Subcutaneous abdominal adipose tissue (tissue), 5 donors: ENCODE measurements around the gene KRTAP4-16.
"Not testable (repeated sequence)": the region's sequence is repeated elsewhere in the genome, so short reads cannot be mapped to it uniquely, and the experiment has no call there.

Experiments
- H3K27ac ChIP-seq: one replicate; pipeline ENCODE4 v1.7.0; 2013; ENCODE audit warnings: low read depth, mild to moderate bottlenecking, inconsistent platforms, low read length, moderate library complexity
- H3K27me3 ChIP-seq, 5 donors: one replicate each; pipeline ENCODE4 v1.7.0; 2013; ENCODE audit warnings: low read length in 5 of 5, inconsistent platforms in 1 of 5; ENCODE audit not compliant: control insufficient read depth in 5 of 5, insufficient read depth in 4 of 5
- H3K36me3 ChIP-seq, 5 donors: one replicate each; pipeline ENCODE4 v1.7.0; 2013; ENCODE audit warnings: low read length in 5 of 5; ENCODE audit not compliant: control insufficient read depth in 5 of 5, insufficient read depth in 5 of 5
- H3K4me1 ChIP-seq, 5 donors: one replicate each; pipeline ENCODE4 v1.7.0; 2013; ENCODE audit warnings: low read length in 5 of 5, mild to moderate bottlenecking in 3 of 5, moderate library complexity in 1 of 5; ENCODE audit not compliant: control insufficient read depth in 5 of 5, insufficient read depth in 5 of 5
- H3K4me3 ChIP-seq, 5 donors: one replicate each; pipeline ENCODE4 v1.7.0; 2013; ENCODE audit warnings: low read length in 5 of 5, low read depth in 1 of 5
- H3K9ac ChIP-seq, 5 donors: one replicate each; pipeline ENCODE4 v1.7.0; 2013; ENCODE audit warnings: low read length in 5 of 5, mild to moderate bottlenecking in 4 of 5, moderate library complexity in 3 of 5
- H3K9me3 ChIP-seq, 5 donors: one replicate each; pipeline ENCODE4 v1.7.0; 2013; ENCODE audit warnings: low read length in 5 of 5; ENCODE audit not compliant: control insufficient read depth in 5 of 5
- donor health status: healthy.
- donor health status: healthy.
- donor health status: healthy.
- donor health status: healthy.
- donor health status: healthy.

Gene KRTAP4-16

GRCh38 chr17:41140360-41141131 is 38.5 kb upstream of the KRTAP4-16 start, which contains the start of gene KRTAP4-6:
TSS of gene KRTAP4-6 (minus strand) at chr17:41140544. CDS start at chr17:41140487, 57 bp downstream.
- peaks cover 0 to 4% (median 0%) of the 10 kb centered on the region in 5 donors for H3K27me3 ChIP-seq
- peaks cover 3 to 21% (median 14%) of the 10 kb centered on the region in 5 donors for H3K9me3 ChIP-seq
- no peak within 1 kb of the TSS for H3K9ac ChIP-seq
- no peaks in the 10 kb centered on the region for H3K4me1 ChIP-seq
- no peaks in the 10 kb centered on the region for H3K36me3 ChIP-seq
- H3K27ac ChIP-seq: no peak within 1 kb of the TSS
- H3K4me3 ChIP-seq: no peak within 1 kb of the TSS

- not testable (repeated sequence) for H3K9ac ChIP-seq, H3K27ac ChIP-seq, H3K4me1 ChIP-seq, H3K36me3 ChIP-seq, H3K27me3 ChIP-seq, H3K4me3 ChIP-seq
- peaks cover 3 to 21% (median 14%) of the 10 kb centered on the region in 5 donors for H3K9me3 ChIP-seq
Measured at GRCh38 chr17:41139865-41140264, 37.9 kb upstream of the KRTAP4-16 start.

- H3K36me3 ChIP-seq: no peaks in the 10 kb centered on the region
- peaks cover 0 to 3% (median 0%) of the 10 kb centered on the region in 5 donors for H3K9me3 ChIP-seq
- H3K27me3 ChIP-seq: no peaks in the 10 kb centered on the region
- no peak overlapping the region for H3K9ac ChIP-seq
- no peak overlapping the region for H3K4me3 ChIP-seq
- no peak overlapping the region for H3K27ac ChIP-seq
- no peaks in the 10 kb centered on the region for H3K4me1 ChIP-seq
Measured at GRCh38 chr17:41133880-41134735, 32.1 kb upstream of the KRTAP4-16 start.

GRCh38 chr17:41131979-41132378 is 30.0 kb upstream of the KRTAP4-16 start:
- H3K36me3 ChIP-seq: no peaks in the 10 kb centered on the region
- no peak overlapping the region for H3K9ac ChIP-seq
- no peak overlapping the region for H3K4me3 ChIP-seq
- no peaks in the 10 kb centered on the region for H3K9me3 ChIP-seq
- H3K27me3 ChIP-seq: no peaks in the 10 kb centered on the region
- H3K4me1 ChIP-seq: no peaks in the 10 kb centered on the region
- no peak overlapping the region for H3K27ac ChIP-seq

GRCh38 chr17:41127371-41127770 is 25.4 kb upstream of the KRTAP4-16 start:
- H3K4me1 ChIP-seq: no peaks in the 10 kb centered on the region
- H3K9me3 ChIP-seq: peaks cover 0 to under 1% (median 0%) of the 10 kb centered on the region in 5 donors
- H3K27ac ChIP-seq: no peak overlapping the region
- H3K36me3 ChIP-seq: no peaks in the 10 kb centered on the region
- H3K27me3 ChIP-seq: no peaks in the 10 kb centered on the region
- H3K4me3 ChIP-seq: no peak overlapping the region
- H3K9ac ChIP-seq: no peak overlapping the region

- Histone ChIP-seq H3K9ac (no peak overlapping the region), H3K27me3 (peaks cover 0 to 3% (median 0%) of the 10 kb centered on the region in 5 donors), H3K4me3 (no peak overlapping the region), H3K4me1 (no peaks in the 10 kb centered on the region), H3K9me3 (peaks cover 0 to 3% (median 0%) of the 10 kb centered on the region in 5 donors), H3K27ac (no peak overlapping the region), H3K36me3 (no peaks in the 10 kb centered on the region)
Measured at GRCh38 chr17:41126412-41126811, 24.4 kb upstream of the KRTAP4-16 start.

GRCh38 chr17:41125064-41125463 is 23.1 kb upstream of the KRTAP4-16 start:
- Histone ChIP-seq H3K9me3 (peaks cover 0 to 3% (median 0%) of the 10 kb centered on the region in 5 donors), H3K9ac (no peak overlapping the region), H3K4me3 (no peak overlapping the region), H3K36me3 (no peaks in the 10 kb centered on the region), H3K27ac (no peak overlapping the region), H3K27me3 (peaks cover 0 to 3% (median 0%) of the 10 kb centered on the region in 5 donors), H3K4me1 (peaks cover 0 to 3% (median 0%) of the 10 kb centered on the region in 5 donors)

GRCh38 chr17:41123991-41124371 is 22.0 kb upstream of the KRTAP4-16 start, which contains the start of gene KRTAP4-12:
TSS of gene KRTAP4-12 (minus strand) at chr17:41124182. CDS start at chr17:41124122, 60 bp downstream.
- not testable (repeated sequence) for H3K27ac ChIP-seq, H3K27me3 ChIP-seq, H3K4me3 ChIP-seq, H3K4me1 ChIP-seq, H3K9ac ChIP-seq, H3K9me3 ChIP-seq, H3K36me3 ChIP-seq

GRCh38 chr17:41123292-41123990 is 21.4 kb upstream of the KRTAP4-16 start:
- H3K9ac ChIP-seq, H3K27ac ChIP-seq, H3K4me3 ChIP-seq, H3K36me3 ChIP-seq, H3K4me1 ChIP-seq, H3K9me3 ChIP-seq, H3K27me3 ChIP-seq: not testable (repeated sequence)
